D341Med (cell line): Measurements from ENCODE around the gene XPO4.
"Not testable (repeated sequence)": the region's sequence is repeated elsewhere in the genome, so short reads cannot be mapped to it uniquely, and the experiment has no call there.

Experiments used
- DNase-seq: peaks from one replicate; pipeline ENCODE4 v3.0.0; 2012; ENCODE audit warnings: low spot score

XPO4 gene

DNA sequence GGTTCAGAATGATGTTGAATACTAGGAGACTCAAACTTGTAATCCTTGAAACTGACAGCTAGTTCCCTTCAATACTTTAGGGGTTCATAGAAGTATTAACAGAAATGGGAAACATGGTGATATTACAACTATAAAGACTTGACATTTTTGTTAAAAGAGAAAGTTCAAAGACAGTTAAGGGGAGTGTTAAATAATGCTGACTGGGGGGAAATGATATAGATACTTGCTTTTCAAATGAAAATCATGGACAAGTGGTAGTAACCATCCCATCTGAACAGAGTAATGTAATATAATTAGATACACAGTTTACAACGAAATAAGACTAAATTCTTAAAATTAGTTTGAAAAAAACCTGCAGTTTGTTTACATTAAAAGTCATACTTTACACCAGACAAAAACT lies 122.2 kb downstream of the XPO4 start:
- no peak for DNase-seq

DNA sequence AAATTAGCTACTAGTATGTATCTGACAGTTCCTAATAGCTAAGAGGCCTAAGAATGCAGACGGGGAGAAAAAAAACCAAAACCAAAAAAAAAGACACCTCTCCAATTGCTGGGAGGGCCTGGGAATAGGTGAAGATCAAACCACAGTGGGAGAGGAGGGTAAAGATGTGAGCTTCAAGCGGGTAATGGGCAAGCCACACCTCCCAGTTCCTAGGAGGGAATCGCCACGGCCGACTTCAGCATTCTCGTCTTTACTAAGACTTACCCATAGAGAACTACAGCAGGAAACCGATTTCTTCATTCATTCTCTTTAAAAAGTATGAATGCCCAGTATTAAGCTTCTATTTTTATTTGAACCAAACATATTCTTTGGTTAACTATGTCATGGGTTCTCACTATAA lies 123.1 kb downstream of the XPO4 start:
- DNase-seq, result no peak

DNA sequence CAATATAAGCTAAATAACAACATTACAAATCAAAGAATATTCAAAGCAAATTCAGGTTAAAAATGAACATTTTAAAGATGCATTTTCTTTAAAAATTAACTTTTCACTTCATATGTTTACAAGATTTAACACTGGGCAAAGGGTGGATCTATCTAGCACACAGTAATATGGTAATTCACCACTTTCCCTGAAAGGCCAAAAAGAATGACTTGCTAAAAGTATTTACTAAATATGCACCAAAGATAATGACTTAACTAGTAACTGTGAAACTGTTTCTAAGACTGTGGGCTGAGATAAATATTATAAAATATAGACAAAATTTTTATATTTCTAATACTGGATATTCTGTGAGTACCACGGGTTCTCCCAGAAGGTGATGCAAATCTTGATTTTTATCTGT lies 124.2 kb downstream of the XPO4 start:
- no peak for DNase-seq

DNA sequence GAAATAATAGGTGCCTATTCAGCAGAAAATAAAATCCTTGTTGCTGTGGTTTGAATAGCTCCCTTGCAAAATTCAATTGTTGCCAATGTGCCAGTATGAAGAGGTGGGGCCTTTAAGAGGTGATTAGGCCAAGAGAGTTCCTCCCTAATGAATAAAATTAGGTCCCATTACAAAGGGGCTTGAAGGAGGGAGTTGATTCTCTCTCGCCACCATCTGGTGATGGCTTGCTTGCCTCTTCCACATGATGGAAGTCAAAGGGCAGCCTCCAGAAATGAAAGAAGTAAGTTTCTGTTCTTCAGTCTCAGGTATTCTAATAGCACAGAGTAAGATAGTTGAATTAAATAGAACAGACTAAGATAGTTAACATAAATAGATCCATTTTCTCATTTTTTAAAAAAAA lies 125.8 kb downstream of the XPO4 start:
- no peak for DNase-seq

DNA sequence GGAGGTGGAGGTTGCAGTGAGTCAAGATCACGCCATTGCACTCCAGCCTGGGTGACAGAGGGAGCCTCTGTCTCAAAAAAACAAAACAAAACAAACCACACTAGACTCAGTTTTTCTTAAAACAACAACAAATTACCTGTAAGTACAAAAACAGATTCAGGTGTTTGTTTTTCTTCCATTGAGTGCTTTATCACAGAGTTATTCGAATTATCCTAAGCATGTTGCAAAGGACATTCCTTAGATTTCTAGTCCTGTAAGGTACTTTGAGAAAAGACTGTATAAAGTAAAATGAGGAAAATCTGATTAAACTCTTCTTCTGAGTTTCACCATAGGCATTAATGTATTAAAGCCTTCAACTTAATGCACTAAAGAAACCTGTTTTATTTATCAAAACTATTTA lies 126.6 kb downstream of the XPO4 start:
- DNase-seq, result no peak

DNA sequence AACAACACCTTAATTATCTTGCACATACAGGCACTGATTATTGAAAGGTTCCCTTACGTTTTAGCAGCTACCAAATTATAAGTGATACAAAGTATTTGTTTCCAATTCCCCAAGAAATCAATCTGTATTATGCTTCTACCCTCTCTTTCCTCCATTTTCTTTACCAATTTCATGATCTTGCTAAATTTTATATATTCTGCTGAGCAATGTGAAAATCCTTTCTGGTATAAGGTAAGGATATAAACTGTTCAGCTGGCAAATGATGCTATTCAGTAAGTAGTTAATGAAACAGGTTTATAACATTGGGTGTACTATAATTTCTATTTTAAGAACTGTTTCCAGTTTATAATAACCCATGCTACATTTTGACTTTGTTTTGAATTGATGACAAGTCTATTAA lies 127.8 kb downstream of the XPO4 start:
- no peak for DNase-seq

DNA sequence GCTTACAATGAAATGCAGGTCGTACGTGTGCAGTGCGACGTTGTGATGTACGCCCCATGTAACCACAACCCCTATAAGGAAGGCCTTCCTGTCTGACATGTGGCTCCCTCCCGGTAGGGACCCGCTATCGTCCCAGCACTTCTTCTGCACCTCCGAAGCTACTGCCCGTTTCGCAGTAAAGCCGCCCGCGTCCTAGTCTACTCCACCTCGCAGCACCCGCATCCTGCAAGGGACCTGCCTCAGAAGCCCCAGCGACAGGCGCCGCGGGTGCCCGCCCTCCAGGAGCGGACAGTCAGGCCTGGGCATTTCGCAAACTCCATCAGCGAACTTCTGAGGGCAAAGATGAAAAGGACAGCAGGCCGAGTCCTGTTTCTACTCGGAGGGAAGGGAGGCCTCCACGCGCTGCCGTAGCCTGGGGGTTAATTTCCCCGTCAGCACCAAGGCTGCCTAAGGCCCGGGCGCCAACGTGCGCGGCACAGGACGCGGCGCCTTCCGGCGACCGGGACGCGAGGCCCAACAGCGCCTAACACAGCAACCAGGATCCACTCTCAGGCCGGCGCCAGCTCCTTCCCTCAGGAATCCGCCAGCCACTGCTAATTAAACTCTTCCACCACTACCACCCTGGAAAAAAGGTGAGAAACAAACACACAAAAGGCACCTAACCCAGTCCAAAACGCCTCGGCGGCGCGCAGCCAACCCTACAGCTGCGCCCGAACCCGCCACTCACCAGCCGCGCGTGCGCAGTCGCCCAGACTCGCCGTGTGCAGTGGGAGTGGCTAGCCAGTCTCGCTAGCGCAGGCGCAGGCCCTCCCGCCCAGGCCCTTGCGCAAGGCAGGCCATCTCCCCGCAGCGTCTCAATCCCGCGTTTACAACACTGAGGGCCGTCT lies 129.1 kb downstream of the XPO4 start, which contains the start of gene EEF1AKMT1:
Gene EEF1AKMT1, minus strand, starts transcription at position 768 of the 887 bp plus-strand sequence. CDS start 16,363 bp downstream, outside the sequence.
- DNase-seq, result peak; percentile 97

DNA sequence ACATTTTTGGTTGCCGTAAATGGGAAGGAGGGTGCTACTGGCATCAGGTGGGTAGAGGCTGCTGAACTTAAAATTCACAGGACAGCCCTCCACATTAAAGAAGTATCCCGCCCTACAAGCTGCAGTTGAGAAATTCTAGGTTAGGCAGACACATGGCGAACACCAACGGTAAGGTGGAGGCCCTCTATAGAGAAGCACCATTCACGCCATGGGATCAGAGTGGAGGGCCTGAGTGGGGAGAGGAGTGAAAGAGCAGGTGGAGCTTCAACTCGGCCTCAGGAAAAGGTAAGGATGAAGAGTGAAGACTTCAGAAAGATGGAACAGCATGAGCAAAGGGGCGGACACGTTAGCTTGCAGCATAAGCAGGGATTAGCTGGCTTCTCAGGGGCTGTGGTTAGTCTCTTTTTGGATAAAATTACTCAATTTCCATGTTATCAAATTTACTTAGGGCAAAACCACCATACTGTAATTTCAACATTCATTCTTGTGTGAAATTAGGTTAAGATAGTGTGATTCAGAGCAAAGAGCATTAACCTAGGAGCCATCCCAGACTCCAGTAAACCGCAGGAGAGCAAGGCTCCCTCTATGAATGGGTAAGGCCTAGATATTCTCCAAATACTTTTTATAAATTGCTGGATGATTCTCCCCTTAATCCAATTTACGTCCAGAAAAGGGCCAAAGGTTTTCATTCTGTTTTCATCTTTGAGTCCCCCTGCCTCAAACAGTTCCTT lies 130.0 kb downstream of the XPO4 start:
- DNase-seq, result no peak

DNA sequence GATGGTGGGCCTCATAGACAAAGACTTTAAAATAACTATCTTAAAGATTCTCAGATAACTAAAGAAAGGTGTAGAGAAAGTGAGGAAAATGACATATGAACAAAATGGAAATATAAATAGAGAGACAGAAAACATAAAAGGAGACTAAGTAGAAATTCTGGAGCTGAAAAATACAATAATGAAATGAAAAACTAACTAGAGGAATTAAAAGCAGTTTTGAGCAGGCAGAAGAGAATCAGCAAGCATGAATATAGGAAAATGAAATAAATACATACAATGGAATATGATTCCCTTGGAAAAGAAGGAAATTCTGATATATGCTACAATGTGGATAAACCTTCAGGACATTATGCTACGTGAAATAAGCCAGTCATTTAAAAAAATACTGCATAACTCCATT lies 132.7 kb downstream of the XPO4 start:
- DNase-seq, result no peak

DNA sequence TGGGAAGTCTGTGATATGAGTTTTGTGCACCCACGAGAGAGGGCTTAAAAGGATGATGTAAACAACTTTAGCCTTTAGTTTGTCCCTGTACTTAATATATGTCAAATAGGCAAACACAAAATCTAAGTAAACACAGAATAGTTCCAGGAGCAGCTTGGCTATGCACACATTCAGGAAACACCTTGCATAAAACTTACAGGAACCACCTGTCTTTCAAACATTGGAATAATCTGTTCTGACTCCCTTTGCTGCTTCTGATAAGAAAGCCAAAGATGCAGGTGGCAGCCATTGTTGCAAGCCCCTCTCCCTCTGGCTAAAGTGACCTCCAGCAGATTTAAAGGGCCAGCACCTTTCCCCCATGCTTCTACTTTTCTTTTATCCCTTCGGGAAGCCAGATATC lies 133.5 kb downstream of the XPO4 start:
- DNase-seq, result no peak

DNA sequence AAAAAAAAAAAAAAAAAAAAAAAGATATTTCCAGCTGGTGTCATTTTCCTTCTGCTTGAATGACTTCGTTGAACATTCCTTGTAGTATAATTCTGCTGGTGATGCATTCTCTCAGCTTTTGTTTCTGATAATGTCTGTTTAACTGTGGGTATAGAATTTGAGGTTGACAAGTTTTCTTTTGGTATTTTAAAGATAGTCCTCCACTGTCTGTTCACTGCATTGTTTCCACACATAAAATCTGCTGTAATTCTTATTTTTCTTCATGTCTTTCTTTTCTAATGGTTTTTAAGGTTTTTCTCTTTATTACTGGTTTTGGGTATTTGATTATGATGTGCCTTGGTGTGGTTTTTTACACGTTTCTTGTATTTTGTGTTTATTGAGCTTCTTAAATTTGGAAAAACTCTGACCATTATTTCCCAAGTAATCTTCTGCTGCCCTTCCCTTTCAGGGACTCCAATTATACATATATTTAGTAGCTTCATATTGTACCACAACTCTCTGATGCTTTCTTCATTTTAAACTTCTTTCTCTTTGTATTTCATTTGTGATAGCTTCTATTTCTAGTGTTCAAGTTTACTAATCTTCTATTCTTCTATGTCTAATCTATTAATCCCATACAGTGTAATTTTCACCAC lies 135.1 kb downstream of the XPO4 start:
- DNase-seq, result no peak

DNA sequence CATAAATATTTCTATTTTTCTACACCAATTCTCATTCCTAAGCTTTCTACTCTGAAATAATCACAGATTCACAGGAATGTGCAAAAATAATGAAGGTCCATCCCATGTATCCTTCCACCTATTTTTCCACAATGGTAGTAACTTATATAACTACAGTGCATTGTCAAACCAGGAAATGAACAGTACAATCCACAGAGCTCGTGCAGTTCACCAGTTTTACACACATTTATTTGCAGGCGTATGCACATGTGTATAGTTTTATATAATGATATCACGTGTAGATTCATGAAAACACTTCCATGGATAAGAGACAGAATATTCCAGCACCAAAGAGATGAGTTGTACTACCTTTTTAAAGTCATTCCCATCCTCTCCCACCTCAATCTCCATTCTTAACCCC lies 141.7 kb downstream of the XPO4 start:
- no peak for DNase-seq

DNA sequence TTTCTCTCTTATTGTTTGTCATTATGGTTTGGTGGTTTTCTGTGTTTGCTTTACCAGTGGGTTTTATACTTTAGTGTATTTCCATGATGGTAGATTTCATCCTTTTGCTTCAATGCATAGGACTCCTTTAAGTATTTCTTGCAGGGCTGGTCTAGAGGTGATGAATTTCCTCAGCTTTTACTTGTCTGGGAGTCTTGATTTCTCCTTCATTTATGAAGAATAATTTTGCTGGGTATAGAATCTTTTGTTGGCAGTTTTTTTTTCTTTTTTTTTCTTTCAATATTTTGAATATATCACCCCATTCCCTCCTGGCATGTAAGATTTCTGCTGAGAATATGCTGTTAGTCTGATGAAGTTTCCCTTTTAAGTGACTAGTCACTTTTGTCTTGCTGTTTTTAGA lies 148.5 kb downstream of the XPO4 start:
- DNase-seq, result no peak

DNA sequence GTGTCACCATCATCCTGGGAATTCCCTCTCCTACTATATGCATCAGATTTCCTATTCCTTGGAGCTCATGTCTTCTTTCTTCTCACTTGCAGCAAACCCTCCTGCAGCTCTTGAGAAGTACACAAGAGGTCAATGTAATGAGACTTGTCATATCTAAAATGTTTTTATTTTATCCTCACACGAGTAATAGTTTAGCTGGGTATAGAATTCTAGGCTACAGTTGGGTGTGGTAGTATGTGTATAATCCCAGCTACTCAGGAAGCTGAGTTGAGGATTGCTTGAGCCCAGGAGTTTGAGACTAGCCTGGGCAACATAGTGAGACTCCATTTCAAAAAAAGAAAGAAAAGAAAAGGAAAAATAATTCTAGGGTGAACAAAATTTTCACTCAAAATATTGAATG lies 153.2 kb downstream of the XPO4 start:
- DNase-seq, result no peak

DNA sequence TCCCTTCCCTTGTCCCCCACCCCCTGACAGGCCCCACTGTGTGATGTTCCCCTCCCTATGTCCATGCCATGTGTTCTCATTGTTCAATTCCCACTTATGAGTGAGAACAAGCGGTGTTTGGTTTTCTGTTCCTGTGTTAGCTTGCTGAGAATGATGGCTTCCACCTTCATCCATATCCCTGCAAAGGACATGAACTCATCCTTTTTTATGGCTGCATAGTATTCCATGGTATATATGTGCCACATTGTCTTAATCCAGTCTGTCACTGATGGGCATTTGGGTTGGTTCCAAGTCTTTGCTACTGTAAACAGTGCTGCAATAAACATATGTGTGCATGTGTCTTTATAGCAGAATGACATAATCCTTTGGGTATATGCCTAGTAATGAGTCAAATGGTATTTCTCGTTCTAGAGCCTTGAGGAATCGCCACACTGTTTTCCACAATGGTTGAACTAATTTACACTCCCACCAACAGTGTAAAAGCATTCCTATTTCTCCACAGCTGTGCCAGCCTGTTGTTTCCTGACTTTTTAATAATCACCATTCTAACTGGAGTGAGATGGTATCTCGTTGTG lies 158.6 kb downstream of the XPO4 start:
- DNase-seq, result not testable (repeated sequence)

DNA sequence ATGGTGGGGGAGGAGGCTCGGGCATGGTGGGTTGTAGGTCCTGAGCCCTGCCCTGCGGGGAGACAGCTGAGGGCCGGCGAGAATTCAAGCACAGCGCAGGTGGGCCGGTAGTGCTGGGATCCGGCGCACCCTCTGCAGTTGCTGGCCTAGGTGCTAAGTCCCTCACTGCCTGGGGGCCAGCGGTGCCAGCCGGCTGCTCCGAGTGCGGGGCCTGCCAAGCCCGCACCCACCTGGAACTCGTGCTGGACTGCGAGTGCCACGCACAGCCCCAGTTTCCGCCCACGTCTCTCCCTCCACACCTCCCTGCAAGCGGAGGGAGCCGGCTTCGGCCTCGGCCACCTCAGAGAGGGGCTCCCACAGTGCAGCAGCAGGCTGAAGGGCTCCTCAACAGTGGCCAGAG lies 162.5 kb downstream of the XPO4 start:
- DNase-seq, result no peak

DNA sequence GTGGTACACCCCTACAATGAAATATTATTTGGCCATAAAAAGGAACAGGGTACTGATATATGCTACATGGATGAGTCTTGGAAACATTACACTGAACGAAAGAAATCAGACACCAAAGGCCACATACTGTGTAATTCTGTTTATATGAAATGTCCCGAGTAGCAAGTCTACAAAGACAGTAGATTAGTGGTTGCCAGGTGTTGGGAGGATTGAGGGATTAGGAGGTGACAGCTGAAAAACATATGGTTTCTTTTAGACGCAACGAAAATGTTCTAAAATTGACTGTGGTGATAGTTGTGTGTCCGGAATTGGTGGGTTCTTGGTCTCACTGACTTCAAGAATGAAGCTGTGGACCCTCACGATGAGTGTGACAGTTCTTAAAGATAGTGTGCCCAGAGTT lies 163.9 kb downstream of the XPO4 start:
- no peak for DNase-seq

DNA sequence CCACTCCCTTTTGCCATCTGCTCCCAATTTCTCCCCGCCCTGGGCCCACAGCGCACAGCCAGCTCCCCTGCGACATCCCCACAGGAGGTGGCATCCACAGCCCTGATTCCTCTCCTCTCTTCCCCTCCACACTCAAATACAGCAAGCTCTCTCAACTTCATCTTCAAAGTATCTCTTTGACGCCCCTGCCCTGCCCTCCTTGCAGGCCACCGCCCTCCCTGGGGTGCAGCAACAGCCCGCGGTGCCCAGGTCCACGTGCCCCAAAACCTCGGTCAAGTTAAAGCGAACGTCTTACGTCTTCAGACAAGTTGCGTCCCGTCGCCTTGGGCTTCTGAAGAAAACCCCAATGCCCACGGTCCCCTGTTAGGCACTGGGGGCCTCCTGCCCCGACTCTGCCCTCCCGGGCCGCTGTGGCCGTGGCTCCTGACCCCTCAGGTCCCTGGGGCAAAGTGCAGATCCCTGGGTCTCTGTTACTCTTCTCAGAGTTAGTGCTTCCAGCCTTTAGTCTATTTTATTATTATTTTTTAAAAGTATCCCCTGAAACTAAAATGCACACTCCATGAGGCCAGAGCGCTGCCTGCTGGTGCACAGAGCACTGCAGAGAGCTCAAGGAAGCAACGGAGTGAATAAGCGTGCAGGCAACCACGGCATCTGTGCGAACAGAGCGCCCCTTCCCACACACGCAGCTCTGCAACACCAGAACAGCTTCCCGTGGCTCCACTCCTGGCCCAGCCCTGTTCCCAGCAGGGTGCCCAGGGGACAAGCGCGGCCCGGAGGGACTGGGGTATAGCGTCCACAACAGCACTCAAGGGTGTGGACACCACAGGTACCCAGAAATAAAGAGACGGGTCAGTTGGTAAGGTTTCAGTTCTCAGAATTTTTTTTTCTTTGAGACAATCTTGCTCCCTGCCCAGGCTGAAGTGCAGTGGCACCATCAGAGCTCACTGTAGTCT lies 172.6 kb downstream of the XPO4 start:
- peak; percentile 18 for DNase-seq

DNA sequence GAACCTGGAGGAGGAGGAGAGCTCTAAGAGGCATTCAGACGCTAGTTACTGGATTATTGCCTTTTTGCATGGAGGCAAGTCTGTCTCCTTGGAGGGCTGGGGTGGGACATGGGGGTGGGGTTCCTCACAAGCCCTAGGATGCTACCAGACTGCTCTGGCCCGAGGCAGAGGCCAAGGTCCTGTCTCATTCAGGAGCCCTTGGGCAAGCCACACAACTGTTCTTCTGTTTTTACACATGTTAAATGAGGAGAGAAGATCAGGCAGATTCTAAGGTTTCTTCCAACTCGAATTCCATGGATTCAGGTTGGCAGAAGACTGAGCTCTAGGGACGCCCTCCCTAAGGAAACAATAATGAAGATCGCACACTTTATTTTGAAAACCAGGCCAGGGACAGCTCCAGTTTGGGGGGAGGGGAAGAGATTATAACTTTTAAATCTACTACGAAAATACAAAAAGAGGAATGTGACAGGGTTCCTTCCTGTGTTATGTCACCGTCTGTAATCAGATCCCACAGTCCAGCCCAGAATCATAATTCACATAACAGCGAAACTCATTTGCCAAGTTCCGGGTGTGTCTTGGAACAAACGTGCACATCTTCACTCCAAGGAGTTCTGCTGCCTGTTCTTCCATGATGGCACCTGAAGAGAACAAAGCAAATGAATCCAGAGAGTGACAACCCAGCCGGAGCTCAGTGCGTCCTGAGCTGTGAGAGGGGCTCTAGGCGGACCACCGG lies 173.8 kb downstream of the XPO4 start:
- DNase-seq, result peak; percentile 10

DNA sequence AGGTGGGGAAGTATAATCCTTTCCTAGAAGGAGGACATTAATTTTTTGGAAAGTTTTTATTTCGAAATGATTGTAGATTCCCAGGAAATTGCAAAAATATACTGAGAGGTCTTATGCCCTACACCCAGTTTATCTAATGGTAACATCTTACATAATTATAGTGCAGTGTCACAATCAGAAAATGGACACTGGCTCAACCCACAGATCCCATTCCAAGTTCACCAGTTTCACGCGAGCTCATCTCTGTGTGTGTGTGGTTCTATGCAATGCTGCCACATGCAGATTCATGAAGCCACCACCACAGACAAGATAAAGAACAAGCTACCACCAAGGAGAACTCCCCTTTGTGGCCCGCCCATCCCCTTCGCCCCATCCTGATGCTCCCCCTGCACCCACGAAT lies 174.7 kb downstream of the XPO4 start:
- peak; percentile 23 for DNase-seq
